RWPE2 (cell line): ENCODE results near the gene ZMIZ1.

ENCODE experiments used
- ATAC-seq: fragments of 200-7000 bp; cut with Tn5 transposase; 3 replicates; pipeline ENCODE4 v1.9.1; 2021; ENCODE audit warnings: low read depth
- DNase-seq: peaks from one replicate; pipeline ENCODE4 v3.0.0-alpha.2; 2020; ENCODE audit warnings: low spot score
- H3K27ac ChIP-seq: fragments of 450-650 bp; 2 replicates; pipeline ENCODE4 v1.5.1; 2017; ENCODE audit warnings: mild to moderate bottlenecking; ENCODE audit not compliant: poor library complexity, severe bottlenecking
- H3K27me3 ChIP-seq: fragments of 250-450 bp; sonication (Bioruptor Pico); 2 replicates; pipeline ENCODE4 v1.5.1; 2021; ENCODE audit warnings: mild to moderate bottlenecking, moderate library complexity; ENCODE audit not compliant: insufficient read depth, poor library complexity, severe bottlenecking
- H3K36me3 ChIP-seq: fragments of 250-450 bp; sonication (Bioruptor Pico); 2 replicates; pipeline ENCODE4 v1.5.1; 2020; ENCODE audit warnings: low read depth, mild to moderate bottlenecking, moderate library complexity
- H3K4me1 ChIP-seq: fragments of 250-450 bp; sonication (Bioruptor Pico); 2 replicates; pipeline ENCODE4 v1.5.1; 2021; ENCODE audit warnings: mild to moderate bottlenecking, moderate library complexity; ENCODE audit not compliant: insufficient read depth, poor library complexity, severe bottlenecking
- H3K4me3 ChIP-seq: fragments of 250-450 bp; sonication (Bioruptor Pico); 2 replicates; pipeline ENCODE4 v1.5.1; 2021; ENCODE audit warnings: mild to moderate bottlenecking, moderate library complexity; ENCODE audit not compliant: severe bottlenecking
- H3K9me3 ChIP-seq: fragments of 250-450 bp; sonication (Bioruptor Pico); 2 replicates; pipeline ENCODE4 v1.5.1; 2021; ENCODE audit warnings: mild to moderate bottlenecking, moderate library complexity; ENCODE audit not compliant: severe bottlenecking
- CTCF ChIP-seq: fragments of 450-650 bp; IDR thresholded peaks from one replicate; pipeline ENCODE4 v1.5.1; 2017; ENCODE audit warnings: mild to moderate bottlenecking, moderate library complexity; ENCODE audit not compliant: poor library complexity, severe bottlenecking

The ZMIZ1 gene

GRCh38 chr10:79285315-79286197 is 216.8 kb downstream of the ZMIZ1 start:
- Histone ChIP-seq H3K4me1 (peaks cover 3% of the 10 kb centered on the region), H3K36me3 (peaks cover 17% of the 10 kb centered on the region; the same call in 1 of the 2 replicates), H3K9me3 (no peaks in the 10 kb centered on the region), H3K27ac (no peak overlapping the region), H3K4me3 (no peak overlapping the region), H3K27me3 (no peaks in the 10 kb centered on the region)
- TF ChIP-seq CTCF: no peak
- ATAC-seq: no peak; the same call in 2 of the 3 replicates
- no peak for DNase-seq

- peak; percentile 30; the same call in 1 of the 3 replicates for ATAC-seq
- H3K27ac ChIP-seq: no peak overlapping the region
- no peaks in the 10 kb centered on the region for H3K27me3 ChIP-seq
- TF ChIP-seq CTCF: no peak
- no peak overlapping the region for H3K4me3 ChIP-seq
- no peaks in the 10 kb centered on the region for H3K9me3 ChIP-seq
- peaks cover 17% of the 10 kb centered on the region; the same call in 1 of the 2 replicates for H3K36me3 ChIP-seq
- DNase-seq: no peak
- H3K4me1 ChIP-seq: peaks cover 3% of the 10 kb centered on the region
Observed at GRCh38 chr10:79286318-79286951, 217.7 kb downstream of the ZMIZ1 start.

GRCh38 chr10:79287973-79288723 is 219.4 kb downstream of the ZMIZ1 start:
- Histone ChIP-seq H3K27ac (no peak overlapping the region), H3K4me1 (peaks cover 3% of the 10 kb centered on the region), H3K9me3 (no peaks in the 10 kb centered on the region), H3K4me3 (no peak overlapping the region), H3K36me3 (peaks cover 12% of the 10 kb centered on the region), H3K27me3 (no peaks in the 10 kb centered on the region)
- DNase-seq: no peak
- ATAC-seq: no peak
- TF ChIP-seq CTCF: no peak

- TF ChIP-seq CTCF: no peak
- no peak overlapping the region for H3K27ac ChIP-seq
- peaks cover 12% of the 10 kb centered on the region for H3K4me1 ChIP-seq
- DNase-seq: no peak
- H3K9me3 ChIP-seq: no peaks in the 10 kb centered on the region
- H3K36me3 ChIP-seq: peaks cover 15% of the 10 kb centered on the region
- H3K27me3 ChIP-seq: no peaks in the 10 kb centered on the region
- no peak overlapping the region for H3K4me3 ChIP-seq
- no peak for ATAC-seq
Observed at GRCh38 chr10:79289801-79290200, 221.0 kb downstream of the ZMIZ1 start.
